Measurements from ENCODE around the gene COP1. TPM values are rescaled to one million over a fixed set of nuclear protein-coding genes. Genes with fewer than 3 reads are reported as not detected.

COP1 gene
- total RNA-seq, 2 donors from 2014 or later: 52.2 to 70.7 TPM

GRCh38 chr1:176227579-176227978 is 20.5 kb upstream of the COP1 start:
- H3K4me1 ChIP-seq: no peaks in the 10 kb centered on the region
- H3K27ac ChIP-seq: no peak overlapping the region
- no peaks in the 10 kb centered on the region for H3K9me3 ChIP-seq
- no peak for DNase-seq
- H3K4me3 ChIP-seq: no peak overlapping the region
- no peak overlapping the region for H3K9ac ChIP-seq (ENCODE audit: low read depth in 2 of 2, low read length in 2 of 2)
- TF ChIP-seq, protein P1, sequence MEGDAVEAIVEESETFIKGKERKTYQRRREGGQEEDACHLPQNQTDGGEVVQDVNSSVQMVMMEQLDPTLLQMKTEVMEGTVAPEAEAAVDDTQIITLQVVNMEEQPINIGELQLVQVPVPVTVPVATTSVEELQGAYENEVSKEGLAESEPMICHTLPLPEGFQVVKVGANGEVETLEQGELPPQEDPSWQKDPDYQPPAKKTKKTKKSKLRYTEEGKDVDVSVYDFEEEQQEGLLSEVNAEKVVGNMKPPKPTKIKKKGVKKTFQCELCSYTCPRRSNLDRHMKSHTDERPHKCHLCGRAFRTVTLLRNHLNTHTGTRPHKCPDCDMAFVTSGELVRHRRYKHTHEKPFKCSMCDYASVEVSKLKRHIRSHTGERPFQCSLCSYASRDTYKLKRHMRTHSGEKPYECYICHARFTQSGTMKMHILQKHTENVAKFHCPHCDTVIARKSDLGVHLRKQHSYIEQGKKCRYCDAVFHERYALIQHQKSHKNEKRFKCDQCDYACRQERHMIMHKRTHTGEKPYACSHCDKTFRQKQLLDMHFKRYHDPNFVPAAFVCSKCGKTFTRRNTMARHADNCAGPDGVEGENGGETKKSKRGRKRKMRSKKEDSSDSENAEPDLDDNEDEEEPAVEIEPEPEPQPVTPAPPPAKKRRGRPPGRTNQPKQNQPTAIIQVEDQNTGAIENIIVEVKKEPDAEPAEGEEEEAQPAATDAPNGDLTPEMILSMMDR (IDR thresholded peaks at IDR 0.05): no peak
- H3K36me3 ChIP-seq: no peaks in the 10 kb centered on the region
- H3K27me3 ChIP-seq: no peaks in the 10 kb centered on the region
- intact Hi-C loops (cut with DNase I): no loop called here

DNA sequence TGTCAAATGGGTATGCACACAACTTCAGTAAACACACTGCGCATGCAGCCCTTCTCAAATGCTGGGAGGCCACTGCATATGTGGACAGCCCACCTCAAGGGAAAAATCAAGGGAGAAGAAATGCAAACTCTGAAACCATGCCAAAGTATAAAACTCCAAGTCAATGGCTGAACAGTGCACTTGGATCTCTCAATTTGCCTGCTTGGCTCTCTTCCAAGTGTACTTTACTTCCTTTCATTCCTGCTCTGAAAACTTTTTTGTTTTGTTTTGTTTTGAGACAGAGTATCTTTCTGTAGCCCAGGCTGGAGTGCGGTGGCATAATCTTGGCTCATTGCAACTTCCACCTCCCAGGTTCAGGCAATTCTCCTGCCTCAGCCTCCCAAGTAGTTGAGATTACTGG is 18.8 kb upstream of the COP1 start:
- no peaks in the 10 kb centered on the region for H3K27me3 ChIP-seq
- H3K4me1 ChIP-seq: no peaks in the 10 kb centered on the region
- TF ChIP-seq, protein P1 (IDR thresholded peaks at IDR 0.05): no peak
- DNase-seq: no peak
- no peak overlapping the region for H3K9ac ChIP-seq (ENCODE audit: low read depth in 2 of 2, low read length in 2 of 2)
- intact Hi-C loops (cut with DNase I): no loop called here
- H3K4me3 ChIP-seq: no peak overlapping the region
- H3K9me3 ChIP-seq: no peaks in the 10 kb centered on the region
- H3K36me3 ChIP-seq: no peaks in the 10 kb centered on the region
- no peak overlapping the region for H3K27ac ChIP-seq

GRCh38 chr1:176225479-176225875 is 18.4 kb upstream of the COP1 start:
- H3K4me3 ChIP-seq: no peak overlapping the region
- H3K36me3 ChIP-seq: no peaks in the 10 kb centered on the region
- no peak for DNase-seq
- no peak overlapping the region for H3K9ac ChIP-seq (ENCODE audit: low read depth in 2 of 2, low read length in 2 of 2)
- intact Hi-C loops (cut with DNase I): no loop called here
- no peaks in the 10 kb centered on the region for H3K9me3 ChIP-seq
- TF ChIP-seq, protein P1 (IDR thresholded peaks at IDR 0.05): no peak
- no peak overlapping the region for H3K27ac ChIP-seq
- no peaks in the 10 kb centered on the region for H3K27me3 ChIP-seq
- no peaks in the 10 kb centered on the region for H3K4me1 ChIP-seq

GRCh38 chr1:176222196-176222595 is 15.1 kb upstream of the COP1 start:
- no peak for DNase-seq
- H3K9ac ChIP-seq (ENCODE audit: low read depth in 2 of 2, low read length in 2 of 2): no peak overlapping the region
- no peaks in the 10 kb centered on the region for H3K36me3 ChIP-seq
- TF ChIP-seq, protein P1 (IDR thresholded peaks at IDR 0.05): no peak
- intact Hi-C loops (cut with DNase I): no loop called here
- H3K4me3 ChIP-seq: no peak overlapping the region
- H3K4me1 ChIP-seq: no peaks in the 10 kb centered on the region
- no peak overlapping the region for H3K27ac ChIP-seq
- no peaks in the 10 kb centered on the region for H3K9me3 ChIP-seq
- no peaks in the 10 kb centered on the region for H3K27me3 ChIP-seq

- DNase-seq: no peak
- intact Hi-C loops (cut with DNase I): no loop called here
- H3K9me3 ChIP-seq: no peaks in the 10 kb centered on the region
- no peak overlapping the region for H3K4me3 ChIP-seq
- H3K27ac ChIP-seq: no peak overlapping the region
- TF ChIP-seq, protein P1 (IDR thresholded peaks at IDR 0.05): no peak
- H3K36me3 ChIP-seq: no peaks in the 10 kb centered on the region
- H3K27me3 ChIP-seq: no peaks in the 10 kb centered on the region
- H3K9ac ChIP-seq (ENCODE audit: low read depth in 2 of 2, low read length in 2 of 2): no peak overlapping the region
- H3K4me1 ChIP-seq: no peaks in the 10 kb centered on the region
Measured at GRCh38 chr1:176220100-176220689, 13.1 kb upstream of the COP1 start.

Measured in colonic mucosa (tissue), 4 donors.